ENCODE data around the gene KLF6. TPM values are rescaled to one million over a fixed set of nuclear protein-coding genes. Genes with fewer than 3 reads are reported as not detected.

The KLF6 gene
- total RNA-seq, 1 experiment from 2014 or later, result 20.4 TPM

- DNase-seq (ENCODE audit: low spot score), result peak; percentile 92
Measured at GRCh38 chr10:3774814-3775695, 10.0 kb downstream of the KLF6 start.

- DNase-seq (ENCODE audit: low spot score), result no peak
Measured at GRCh38 chr10:3774018-3774813, 10.8 kb downstream of the KLF6 start.

GRCh38 chr10:3773460-3774017 lies 11.5 kb downstream of the KLF6 start:
- DNase-seq (ENCODE audit: low spot score), result no peak

GRCh38 chr10:3772361-3773171 lies 12.4 kb downstream of the KLF6 start:
- no peak for DNase-seq (ENCODE audit: low spot score)

- no peak for DNase-seq (ENCODE audit: low spot score)
Measured at GRCh38 chr10:3770611-3771110, 14.3 kb downstream of the KLF6 start.

- no peak for DNase-seq (ENCODE audit: low spot score)
Measured at GRCh38 chr10:3769556-3769955, 15.5 kb downstream of the KLF6 start.

- DNase-seq (ENCODE audit: low spot score), result no peak
Measured at GRCh38 chr10:3766046-3766756, 18.8 kb downstream of the KLF6 start.

- peak; percentile 76 for DNase-seq (ENCODE audit: low spot score)
Measured at GRCh38 chr10:3765146-3765545, 19.9 kb downstream of the KLF6 start.

- DNase-seq (ENCODE audit: low spot score), result no peak
Measured at GRCh38 chr10:3764626-3765112, 20.3 kb downstream of the KLF6 start.

GRCh38 chr10:3763852-3764625 lies 21.0 kb downstream of the KLF6 start:
- DNase-seq (ENCODE audit: low spot score), result peak; percentile 85

- DNase-seq (ENCODE audit: low spot score), result peak; percentile 95
Measured at GRCh38 chr10:3763035-3763456, 22.0 kb downstream of the KLF6 start.

- DNase-seq (ENCODE audit: low spot score), result no peak
Measured at GRCh38 chr10:3762309-3762708, 22.7 kb downstream of the KLF6 start.

- peak; percentile 87 for DNase-seq (ENCODE audit: low spot score)
Measured at GRCh38 chr10:3761904-3762303, 23.1 kb downstream of the KLF6 start.

- peak; percentile 34 for DNase-seq (ENCODE audit: low spot score)
Measured at GRCh38 chr10:3761021-3761686, 23.9 kb downstream of the KLF6 start.

GRCh38 chr10:3760083-3760482 lies 24.9 kb downstream of the KLF6 start:
- no peak for DNase-seq (ENCODE audit: low spot score)

GRCh38 chr10:3759397-3759796 lies 25.6 kb downstream of the KLF6 start:
- no peak for DNase-seq (ENCODE audit: low spot score)

- no peak for DNase-seq (ENCODE audit: low spot score)
Measured at GRCh38 chr10:3758491-3758970, 26.5 kb downstream of the KLF6 start.

GRCh38 chr10:3757638-3758490 lies 27.1 kb downstream of the KLF6 start:
- peak; percentile 84 for DNase-seq (ENCODE audit: low spot score)

Data from A172 (cell line).